WERI-Rb-1 (cell line): Measurements from ENCODE around the gene PLD5.

Experiments
- DNase-seq: peaks from one replicate; pipeline ENCODE4 v3.0.0-alpha.2; 2020
- H3K27ac ChIP-seq: fragments of 250-450 bp; sonication (Bioruptor Pico); 2 replicates; pipeline ENCODE4 v1.5.1; 2020; ENCODE audit warnings: mild to moderate bottlenecking, moderate library complexity
- H3K27me3 ChIP-seq: fragments of 250-450 bp; sonication (Bioruptor Pico); 2 replicates; pipeline ENCODE4 v1.5.1; 2021; ENCODE audit warnings: mild to moderate bottlenecking, low read depth, moderate library complexity; ENCODE audit not compliant: insufficient read depth, severe bottlenecking
- H3K36me3 ChIP-seq: fragments of 250-450 bp; sonication (Bioruptor Pico); 2 replicates; pipeline ENCODE4 v1.5.1; 2020; ENCODE audit warnings: mild to moderate bottlenecking, moderate library complexity
- H3K4me3 ChIP-seq: 2 replicates; pipeline ENCODE4 v1.5.1; 2011; ENCODE audit warnings: low read depth, mild to moderate bottlenecking, control low read depth, low read length
- H3K9me3 ChIP-seq: fragments of 250-450 bp; sonication (Bioruptor Pico); 2 replicates; pipeline ENCODE4 v1.5.1; 2021; ENCODE audit warnings: mild to moderate bottlenecking, moderate library complexity; ENCODE audit not compliant: severe bottlenecking
- TF ChIP-seq, protein P1 (sequence below): IDR thresholded peaks from 2 replicates; pipeline ENCODE4 v1.5.1; 2011; ENCODE audit warnings: low read depth, mild to moderate bottlenecking, control low read depth, inconsistent platforms, low read length

Gene PLD5

GRCh38 chr1:242088875-242089274, 435.6 kb downstream of the PLD5 start:
- Histone ChIP-seq H3K36me3 (no peaks in the 10 kb centered on the region), H3K27me3 (no peaks in the 10 kb centered on the region), H3K9me3 (no peaks in the 10 kb centered on the region), H3K27ac (no peak overlapping the region), H3K4me3 (no peak overlapping the region)
- DNase-seq, result no peak
- TF ChIP-seq, protein P1, sequence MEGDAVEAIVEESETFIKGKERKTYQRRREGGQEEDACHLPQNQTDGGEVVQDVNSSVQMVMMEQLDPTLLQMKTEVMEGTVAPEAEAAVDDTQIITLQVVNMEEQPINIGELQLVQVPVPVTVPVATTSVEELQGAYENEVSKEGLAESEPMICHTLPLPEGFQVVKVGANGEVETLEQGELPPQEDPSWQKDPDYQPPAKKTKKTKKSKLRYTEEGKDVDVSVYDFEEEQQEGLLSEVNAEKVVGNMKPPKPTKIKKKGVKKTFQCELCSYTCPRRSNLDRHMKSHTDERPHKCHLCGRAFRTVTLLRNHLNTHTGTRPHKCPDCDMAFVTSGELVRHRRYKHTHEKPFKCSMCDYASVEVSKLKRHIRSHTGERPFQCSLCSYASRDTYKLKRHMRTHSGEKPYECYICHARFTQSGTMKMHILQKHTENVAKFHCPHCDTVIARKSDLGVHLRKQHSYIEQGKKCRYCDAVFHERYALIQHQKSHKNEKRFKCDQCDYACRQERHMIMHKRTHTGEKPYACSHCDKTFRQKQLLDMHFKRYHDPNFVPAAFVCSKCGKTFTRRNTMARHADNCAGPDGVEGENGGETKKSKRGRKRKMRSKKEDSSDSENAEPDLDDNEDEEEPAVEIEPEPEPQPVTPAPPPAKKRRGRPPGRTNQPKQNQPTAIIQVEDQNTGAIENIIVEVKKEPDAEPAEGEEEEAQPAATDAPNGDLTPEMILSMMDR, result no peak

DNA sequence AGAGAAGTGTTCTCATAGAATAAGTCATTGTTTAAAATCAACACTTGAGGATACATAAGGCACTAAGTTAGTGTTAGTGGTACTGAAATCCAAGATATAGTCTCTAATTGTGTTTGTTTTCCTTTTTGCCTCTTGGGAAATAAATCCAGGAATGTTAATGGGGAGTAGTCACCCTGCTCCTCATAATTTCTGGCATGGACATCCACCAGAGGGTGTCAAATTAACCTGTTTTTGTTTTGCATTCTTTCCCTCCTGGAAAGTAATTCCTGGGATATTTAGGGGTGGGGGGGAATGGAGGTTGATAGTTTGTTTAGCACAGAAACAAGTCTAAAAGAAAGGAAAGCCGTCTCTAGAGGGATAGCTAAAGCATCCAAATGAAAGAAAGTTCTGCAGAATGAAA, 437.8 kb downstream of the PLD5 start:
- Histone ChIP-seq H3K27ac (no peak overlapping the region), H3K4me3 (no peak overlapping the region), H3K36me3 (no peaks in the 10 kb centered on the region), H3K9me3 (no peaks in the 10 kb centered on the region), H3K27me3 (no peaks in the 10 kb centered on the region)
- DNase-seq, result no peak
- TF ChIP-seq, protein P1, result no peak

DNA sequence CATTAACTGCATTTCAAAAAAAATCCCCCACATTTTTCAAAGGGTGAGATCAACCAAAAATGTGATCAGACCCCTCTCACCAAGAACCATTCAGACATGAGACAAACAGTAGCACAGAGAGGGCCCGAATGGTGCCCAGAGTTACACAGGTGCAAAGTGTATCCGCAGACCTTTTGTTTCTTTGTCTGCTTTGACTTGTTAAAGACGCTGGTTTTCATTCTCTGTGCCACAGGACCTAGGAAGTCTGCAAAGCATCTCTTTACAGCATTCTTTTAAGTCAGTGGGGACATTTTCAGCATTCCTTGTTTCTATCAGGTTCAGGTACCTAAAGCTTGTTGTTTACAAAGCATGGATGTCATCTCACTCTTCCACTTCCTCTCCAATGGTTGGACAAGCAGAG, 438.4 kb downstream of the PLD5 start:
- no peak overlapping the region for H3K4me3 ChIP-seq
- TF ChIP-seq, protein P1, result no peak
- H3K27me3 ChIP-seq, result no peaks in the 10 kb centered on the region
- H3K27ac ChIP-seq, result no peak overlapping the region
- DNase-seq, result no peak
- H3K36me3 ChIP-seq, result no peaks in the 10 kb centered on the region
- no peaks in the 10 kb centered on the region for H3K9me3 ChIP-seq

DNA sequence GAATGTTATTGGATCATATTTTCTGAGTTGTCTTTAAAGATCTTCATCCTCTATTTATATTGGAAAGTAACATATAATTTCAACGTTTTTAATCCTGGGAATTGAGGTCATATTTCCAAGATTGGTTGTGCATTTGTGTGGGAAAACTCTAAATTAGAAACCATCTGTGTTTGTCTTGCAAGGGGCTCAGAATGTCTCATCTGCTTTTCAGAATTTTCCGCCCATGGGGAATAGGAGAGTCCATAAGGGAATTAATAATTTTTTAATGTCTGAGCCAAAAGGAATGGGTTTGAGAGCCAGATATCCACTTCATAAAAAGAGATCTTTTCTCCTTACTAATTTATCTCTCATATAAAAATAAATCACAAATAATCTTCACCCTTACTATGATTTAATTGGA, 440.8 kb downstream of the PLD5 start:
- DNase-seq, result no peak
- H3K27ac ChIP-seq, result no peak overlapping the region
- no peaks in the 10 kb centered on the region for H3K36me3 ChIP-seq
- no peaks in the 10 kb centered on the region for H3K27me3 ChIP-seq
- TF ChIP-seq, protein P1, result no peak
- H3K9me3 ChIP-seq, result no peaks in the 10 kb centered on the region
- no peak overlapping the region for H3K4me3 ChIP-seq

GRCh38 chr1:242081446-242081845, 443.1 kb downstream of the PLD5 start:
- Histone ChIP-seq H3K9me3 (no peaks in the 10 kb centered on the region), H3K36me3 (no peaks in the 10 kb centered on the region), H3K4me3 (no peak overlapping the region), H3K27me3 (no peaks in the 10 kb centered on the region), H3K27ac (no peak overlapping the region)
- no peak for DNase-seq
- TF ChIP-seq, protein P1, result no peak

DNA sequence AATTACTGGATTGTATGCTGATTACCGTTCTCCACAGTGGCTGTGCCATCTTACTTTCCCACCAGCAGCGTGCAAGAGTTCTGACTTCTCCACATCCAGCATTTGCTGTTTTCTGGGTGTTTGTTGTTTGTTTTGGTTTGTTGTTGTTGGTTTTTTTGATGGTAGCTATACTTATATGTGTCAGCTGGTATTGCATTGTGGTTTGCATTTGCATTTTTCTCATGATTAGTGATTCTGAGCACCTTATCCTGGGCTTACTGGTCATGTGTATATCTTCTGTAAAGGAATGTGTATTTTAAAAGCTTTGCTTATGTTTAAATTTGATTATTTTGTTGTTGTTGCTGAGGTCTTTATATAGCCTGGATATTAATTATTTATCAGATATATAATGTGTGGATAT, 458.7 kb downstream of the PLD5 start:
- DNase-seq, result no peak
- Histone ChIP-seq H3K27ac (no peak overlapping the region), H3K9me3 (no peaks in the 10 kb centered on the region), H3K27me3 (no peaks in the 10 kb centered on the region), H3K4me3 (no peak overlapping the region), H3K36me3 (no peaks in the 10 kb centered on the region)
- TF ChIP-seq, protein P1, result no peak
